Adipocyte (in vitro differentiated cells): Measurements from ENCODE around the gene WDR81.
"Not testable (repeated sequence)": the region's sequence is repeated elsewhere in the genome, so short reads cannot be mapped to it uniquely, and the experiment has no call there.

ENCODE experiments used
- DNase-seq: peaks from one replicate; pipeline ENCODE4 v3.0.0-alpha.2; 2015; ENCODE audit warnings: low read depth
- H3K27me3 ChIP-seq: replicated peaks from 2 replicates; pipeline ENCODE4 v1.7.0; 2013; ENCODE audit warnings: mild to moderate bottlenecking, low read length, moderate library complexity; ENCODE audit not compliant: control insufficient read depth, insufficient read depth
- H3K36me3 ChIP-seq: 2 replicates; pipeline ENCODE4 v1.7.0; 2013; ENCODE audit warnings: low read length, mild to moderate bottlenecking, moderate library complexity; ENCODE audit not compliant: control insufficient read depth, insufficient read depth, severe bottlenecking
- H3K4me1 ChIP-seq: 2 replicates; pipeline ENCODE4 v1.7.0; 2013; ENCODE audit warnings: mild to moderate bottlenecking, low read length, moderate library complexity; ENCODE audit not compliant: control insufficient read depth, insufficient read depth
- H3K4me3 ChIP-seq: 2 replicates; pipeline ENCODE4 v1.7.0; 2013; ENCODE audit warnings: mild to moderate bottlenecking, low read length, moderate library complexity
- H3K9ac ChIP-seq: 2 replicates; pipeline ENCODE4 v1.7.0; 2013; ENCODE audit warnings: mild to moderate bottlenecking, low read length, moderate library complexity
- H3K9me3 ChIP-seq: 2 replicates; pipeline ENCODE4 v1.7.0; 2013; ENCODE audit warnings: mild to moderate bottlenecking, low read length, moderate library complexity; ENCODE audit not compliant: control insufficient read depth

WDR81 gene

GRCh38 chr17:1724351-1724868, at the start of gene WDR81:
WDR81 (plus strand) TSS chr17:1724704; CDS start chr17:1724960, 256 bp downstream.
- Histone ChIP-seq H3K36me3 (peaks cover 14% of the 10 kb centered on the region), H3K4me1 (peaks cover 65% of the 10 kb centered on the region), H3K4me3 (peak within 1 kb of the TSS; percentile 79), H3K9ac (peak within 1 kb of the TSS; percentile 87), H3K27me3 (no peaks in the 10 kb centered on the region), H3K9me3 (no peaks in the 10 kb centered on the region)
- DNase-seq = peak; percentile 94

GRCh38 chr17:1676401-1676800, 48.1 kb upstream of the WDR81 start:
- Histone ChIP-seq H3K4me1 (no peaks in the 10 kb centered on the region), H3K4me3 (no peak overlapping the region)
- DNase-seq = no peak

GRCh38 chr17:1683459-1683858, 41.0 kb upstream of the WDR81 start:
- Histone ChIP-seq H3K27me3 (no peaks in the 10 kb centered on the region), H3K9ac (peak overlapping the region; percentile 94), H3K4me3 (peak overlapping the region; percentile 88), H3K4me1 (peaks cover 9% of the 10 kb centered on the region), H3K9me3 (no peaks in the 10 kb centered on the region), H3K36me3 (peaks cover 51% of the 10 kb centered on the region)
- no peak for DNase-seq

More at GRCh38 chr17:1676401-1676800, 48.1 kb upstream of the WDR81 start:
- H3K9ac ChIP-seq = no peak overlapping the region
- H3K36me3 ChIP-seq = peaks cover 97% of the 10 kb centered on the region
- H3K27me3 ChIP-seq = no peaks in the 10 kb centered on the region
- no peaks in the 10 kb centered on the region for H3K9me3 ChIP-seq

- Histone ChIP-seq H3K36me3 (peaks cover 40% of the 10 kb centered on the region), H3K27me3 (no peaks in the 10 kb centered on the region), H3K9ac (peak within 1 kb of the TSS; percentile 94), H3K4me1 (peaks cover 9% of the 10 kb centered on the region), H3K4me3 (peak within 1 kb of the TSS; percentile 88), H3K9me3 (no peaks in the 10 kb centered on the region)
- peak; percentile 99 for DNase-seq
Measured at GRCh38 chr17:1684378-1685189, 39.9 kb upstream of the WDR81 start, which contains the start of gene PRPF8. PRPF8 (minus strand) TSS chr17:1684867; CDS start chr17:1684571, 296 bp downstream.

GRCh38 chr17:1686086-1686485, 38.4 kb upstream of the WDR81 start:
- Histone ChIP-seq H3K36me3 (peaks cover 25% of the 10 kb centered on the region), H3K9ac (no peak overlapping the region), H3K4me3 (no peak overlapping the region), H3K4me1 (peaks cover 9% of the 10 kb centered on the region), H3K9me3 (no peaks in the 10 kb centered on the region), H3K27me3 (no peaks in the 10 kb centered on the region)
- no peak for DNase-seq

GRCh38 chr17:1688405-1688804, 36.1 kb upstream of the WDR81 start:
- DNase-seq, H3K4me3 ChIP-seq: not testable (repeated sequence)

GRCh38 chr17:1690544-1691221, 33.8 kb upstream of the WDR81 start:
- Histone ChIP-seq H3K36me3 (no peaks in the 10 kb centered on the region), H3K9ac (no peak overlapping the region), H3K9me3 (peaks cover 4% of the 10 kb centered on the region), H3K4me3 (no peak overlapping the region), H3K27me3 (no peaks in the 10 kb centered on the region), H3K4me1 (no peaks in the 10 kb centered on the region)
- no peak for DNase-seq

More at GRCh38 chr17:1688405-1688804, 36.1 kb upstream of the WDR81 start:
- not testable (repeated sequence) for H3K36me3 ChIP-seq, H3K27me3 ChIP-seq, H3K9ac ChIP-seq, H3K9me3 ChIP-seq, H3K4me1 ChIP-seq

- H3K4me1 ChIP-seq = no peaks in the 10 kb centered on the region
- no peaks in the 10 kb centered on the region for H3K36me3 ChIP-seq
- no peak overlapping the region for H3K4me3 ChIP-seq
- H3K27me3 ChIP-seq = no peaks in the 10 kb centered on the region
- no peak for DNase-seq
- no peak overlapping the region for H3K9ac ChIP-seq
- H3K9me3 ChIP-seq = peaks cover 4% of the 10 kb centered on the region
Measured at GRCh38 chr17:1693339-1693738, 31.2 kb upstream of the WDR81 start.

- no peaks in the 10 kb centered on the region for H3K36me3 ChIP-seq
- no peak for DNase-seq
Measured at GRCh38 chr17:1695365-1695764, 29.1 kb upstream of the WDR81 start.

GRCh38 chr17:1697681-1698080, 26.8 kb upstream of the WDR81 start:
- H3K9me3 ChIP-seq = peaks cover under 1% of the 10 kb centered on the region
- no peak overlapping the region for H3K9ac ChIP-seq
- no peaks in the 10 kb centered on the region for H3K36me3 ChIP-seq
- no peaks in the 10 kb centered on the region for H3K4me1 ChIP-seq
- DNase-seq = no peak
- no peak overlapping the region for H3K4me3 ChIP-seq
- no peaks in the 10 kb centered on the region for H3K27me3 ChIP-seq

More at GRCh38 chr17:1695365-1695764, 29.1 kb upstream of the WDR81 start:
- Histone ChIP-seq H3K9ac (no peak overlapping the region), H3K27me3 (no peaks in the 10 kb centered on the region), H3K4me1 (no peaks in the 10 kb centered on the region), H3K4me3 (no peak overlapping the region), H3K9me3 (peaks cover 4% of the 10 kb centered on the region)

GRCh38 chr17:1699891-1700290, 24.6 kb upstream of the WDR81 start:
- not testable (repeated sequence) for H3K36me3 ChIP-seq, H3K27me3 ChIP-seq, H3K4me1 ChIP-seq, H3K4me3 ChIP-seq, H3K9ac ChIP-seq, DNase-seq, H3K9me3 ChIP-seq
